ENCODE results near the gene RALGAPA2.

- TF ChIP-seq CTCF (IDR thresholded peaks at IDR 0.05) (no peak), ZMAT4 (CRISPR knock-in tag; IDR thresholded peaks at IDR 0.05) (no peak)
Observed at GRCh38 chr20:20343932-20344331, 368.5 kb downstream of the RALGAPA2 start.
